Endothelial cell of umbilical vein (primary cell): ENCODE data around the gene MIX23. TPM values are rescaled to one million over a fixed set of nuclear protein-coding genes. Genes with fewer than 3 reads are reported as not detected.

Experiments used
- BruUV-seq: library from RNA; stranded (reverse); fragments of 400-500 nt; replicated peaks from 2 replicates; lab custom pipeline; 2021; lab: Mats Ljungman, UMichigan
- CTCF ChIA-PET: fragments of 300-600, 350-600 bp; sonication (Branson Sonifier 250); formaldehyde crosslinking; loops from one replicate; lab custom pipeline; 2021; ENCODE audit warnings: antibody characterized with exemption, inconsistent platforms; lab: Charles Lee
- POLR2A ChIA-PET: fragments of 300-600, 350-600 bp; sonication (Branson Sonifier 250); formaldehyde crosslinking; loops from one replicate; lab custom pipeline; 2021; ENCODE audit warnings: antibody characterized with exemption, inconsistent platforms; lab: Charles Lee
- DNase-seq: peaks from one replicate; pipeline ENCODE4 v3.0.0-alpha.2; 2011; ENCODE audit warnings: low read depth, low spot score
- FAIRE-seq: peaks from 2 replicates; lab custom pipeline; 2011; peaks lifted over from hg19 to GRCh38; lab: Jason Lieb, UNC
- H2AFZ ChIP-seq: 2 replicates; pipeline ENCODE4 v1.6.0; 2012; ENCODE audit warnings: low read depth, low read length, control low read depth, inconsistent platforms
- H3K27ac ChIP-seq: 2 replicates; pipeline ENCODE4 v1.5.1; 2011; ENCODE audit warnings: low read depth, mild to moderate bottlenecking, control low read depth, low read length, moderate library complexity; ENCODE audit not compliant: insufficient read depth
- H3K27me3 ChIP-seq, 2 experiments: 2 replicates each; pipeline versions ENCODE4 v1.6.0 to v1.6.1; 2011; ENCODE audit warnings: low read length in 2 of 2, mixed read lengths in 1 of 2; ENCODE audit not compliant: control insufficient read depth in 2 of 2, insufficient read depth in 2 of 2
- H3K36me3 ChIP-seq, 2 experiments: 2 replicates in 1 of 2; 3 replicates in 1 of 2; pipeline ENCODE4 v1.5.1; 2011; ENCODE audit warnings: low read length in 2 of 2, mild to moderate bottlenecking in 1 of 2, moderate library complexity in 1 of 2; ENCODE audit not compliant: control insufficient read depth in 2 of 2, insufficient read depth in 2 of 2; ENCODE audit errors: extremely low read depth in 1 of 2
- H3K4me1 ChIP-seq: 3 replicates; pipeline ENCODE4 v1.5.1; 2011; ENCODE audit warnings: mild to moderate bottlenecking, low read length; ENCODE audit not compliant: control insufficient read depth, insufficient read depth; ENCODE audit errors: extremely low read depth
- H3K4me2 ChIP-seq: 2 replicates; pipeline ENCODE4 v1.6.1; 2011; ENCODE audit warnings: low read length, control low read depth, mixed read lengths; ENCODE audit not compliant: insufficient read depth
- H3K4me3 ChIP-seq, 3 experiments: fragments of 200-600 bp in 1 of 3; sonication (generic), shearing (Covaris generic) in 1 of 3; replicated peaks in 1 of 3; 2 replicates each; pipeline ENCODE4 v1.5.1; 2011 to 2016; ENCODE audit warnings: control low read depth in 3 of 3, low read length in 3 of 3, mild to moderate bottlenecking in 2 of 3, inconsistent platforms in 1 of 3, low read depth in 1 of 3, moderate library complexity in 1 of 3; ENCODE audit not compliant: insufficient read depth in 1 of 3
- H3K79me2 ChIP-seq: 2 replicates; pipeline ENCODE4 v1.6.0; 2012; ENCODE audit warnings: low read length, inconsistent platforms; ENCODE audit not compliant: control insufficient read depth, insufficient read depth
- H3K9ac ChIP-seq: replicated peaks from 2 replicates; pipeline ENCODE3; 2011; ENCODE audit warnings: low read length, control low read depth; ENCODE audit not compliant: insufficient read depth; ENCODE audit errors: extremely low read depth
- H3K9me1 ChIP-seq: replicated peaks from 3 replicates; pipeline ENCODE4 v1.6.0; 2011; ENCODE audit warnings: mild to moderate bottlenecking, low read length; ENCODE audit not compliant: control insufficient read depth, insufficient read depth; ENCODE audit errors: extremely low read depth
- H3K9me3 ChIP-seq: replicated peaks from 2 replicates; pipeline ENCODE4 v1.5.1; 2012; ENCODE audit warnings: low read length, inconsistent platforms; ENCODE audit not compliant: control insufficient read depth, insufficient read depth
- H4K20me1 ChIP-seq: replicated peaks from 2 replicates; pipeline ENCODE3; 2011; ENCODE audit warnings: mild to moderate bottlenecking, low read length; ENCODE audit not compliant: control insufficient read depth, insufficient read depth; ENCODE audit errors: extremely low read depth
- MYC ChIP-seq: IDR thresholded peaks from one replicate; pipeline ENCODE4 v1.6.1; 2011; ENCODE audit warnings: mild to moderate bottlenecking, low read depth, low read length
- dilution Hi-C: fragments of 300-500 bp; cut with MboI; formaldehyde crosslinking; loops from one replicate; pipeline ENCODE4 v1.15.0; 2019; ENCODE audit warnings: low sequenced_read_pairs; ENCODE audit not compliant: extremely low pct_ligation_motif_present
- intact Hi-C: fragments of 100-400 bp; cut with micrococcal nuclease; formaldehyde crosslinking; loops from one replicate; pipeline ENCODE4 v1.10.0; 2022
- polyA plus RNA-seq, 4 experiments: library from polyadenylated mRNA; depleted of rRNA in 3 of 4; stranded (reverse) in 3 of 4; unstranded in 1 of 4; fragments of >200 nt; gene quantifications; 2 replicates each; pipeline versions ENCODE4 v1.2.1 to v1.2.3, GENCODE V29; 2011 to 2012; ENCODE audit warnings: missing spikeins in 1 of 4
- total RNA-seq: library from RNA; stranded (reverse); gene quantifications from 2 replicates; pipeline ENCODE4 v1.2.3, GENCODE V29; 2021
- TF ChIP-seq, protein P1 (sequence below), 2 donors: IDR thresholded peaks; 1 replicate in 1 of 2; 2 replicates in 1 of 2; pipeline ENCODE4 v1.5.1; 2011; ENCODE audit warnings: low read length in 2 of 2, mild to moderate bottlenecking in 2 of 2, moderate library complexity in 2 of 2, control low read depth in 1 of 2, inconsistent platforms in 1 of 2, low read depth in 1 of 2; ENCODE audit not compliant: insufficient read depth in 1 of 2; ENCODE audit errors: extremely low read depth in 1 of 2

The MIX23 gene
- total and polyA plus RNA-seq, 2 donors (not counting 3 experiments of a cell fraction or from before 2014, with no cell fraction given): 4.5 to 53.5 TPM

DNA sequence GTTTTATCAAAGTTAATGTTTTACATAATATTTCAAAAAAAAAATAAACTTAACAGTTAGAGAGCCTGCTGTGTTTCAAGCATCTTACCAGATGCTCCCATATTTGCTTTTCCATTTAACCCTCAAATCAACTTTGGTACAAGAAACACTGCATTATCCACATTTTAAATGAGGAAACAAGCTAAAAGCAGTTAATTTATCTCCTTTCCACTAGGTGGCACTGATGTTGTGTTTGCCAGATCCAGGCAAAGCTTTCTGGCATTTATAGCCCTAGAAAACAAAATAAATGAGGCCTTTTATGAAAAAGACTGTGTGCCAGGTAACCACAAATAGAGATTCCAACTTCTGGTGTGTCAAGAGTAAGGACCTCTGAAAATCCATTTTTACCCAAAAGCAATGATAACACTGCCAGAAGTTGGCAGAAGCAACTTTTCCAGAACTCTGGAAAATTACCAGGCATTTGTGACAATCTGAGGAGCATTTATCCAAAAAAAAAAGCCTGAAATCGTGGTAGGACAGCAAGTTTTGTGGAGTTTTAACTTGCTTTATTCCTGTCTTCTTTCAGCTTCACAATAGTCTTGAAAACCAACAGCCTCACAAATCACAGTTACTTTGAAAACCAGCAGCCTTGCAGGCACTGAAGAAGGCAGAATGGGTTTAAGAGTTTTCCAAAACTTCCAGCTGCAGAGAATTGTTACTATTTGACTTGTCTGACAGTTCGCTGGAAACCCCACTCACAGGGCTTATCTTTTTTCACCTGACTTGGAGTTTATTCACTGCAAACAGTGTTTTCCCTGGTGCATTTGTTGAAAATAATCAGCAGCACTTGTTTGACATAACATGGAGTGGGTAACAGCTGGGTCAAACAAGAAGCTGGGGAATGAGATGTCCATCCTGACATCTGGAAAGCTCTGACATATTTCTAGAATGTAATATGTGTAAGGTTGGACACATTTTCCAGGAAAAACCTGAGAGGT, 10.1 kb upstream of the MIX23 start:
- Histone ChIP-seq H3K9ac (no peak overlapping the region), H3K9me1 (no peaks in the 10 kb centered on the region), H3K4me3 (no peak overlapping the region), H3K9me3 (no peaks in the 10 kb centered on the region), H3K4me1 (peaks cover 4% of the 10 kb centered on the region), H4K20me1 (no peaks in the 10 kb centered on the region), H3K27ac (no peak overlapping the region), H3K4me2 (no peak overlapping the region), H3K36me3 (no peaks in the 10 kb centered on the region), H3K79me2 (no peaks in the 10 kb centered on the region), H3K27me3 (no peaks in the 10 kb centered on the region), H2AFZ (no peak overlapping the region)
- intact Hi-C loops: loop anchor here (1.0 to 10.0 kb wide), 6 partner anchors 9 to 862 kb away; partner anchors contain the start of genes DTX3L, FAM162A and PARP9
- ChIA-PET CTCF (interaction anchor here (0.6 to 5.4 kb wide), 47 partner anchors 9 to 1096 kb away, joined by 3 to 120 read pairs (median 4); partner anchors contain the start of genes DTX3L, FAM162A, HCLS1 and KPNA1), POLR2A (interaction anchor here (0.8 to 1.3 kb wide), 2 partner anchors 9 to 286 kb away, joined by 4 to 9 read pairs; partner anchors contain the start of genes FAM162A and MIX23)
- FAIRE-seq (peak; percentile 89), DNase-seq (peak; percentile 56)
- dilution Hi-C loops: no loop called here
- no TSS peak for BruUV-seq
- TF ChIP-seq MYC: no peak
- TF ChIP-seq, protein P1, sequence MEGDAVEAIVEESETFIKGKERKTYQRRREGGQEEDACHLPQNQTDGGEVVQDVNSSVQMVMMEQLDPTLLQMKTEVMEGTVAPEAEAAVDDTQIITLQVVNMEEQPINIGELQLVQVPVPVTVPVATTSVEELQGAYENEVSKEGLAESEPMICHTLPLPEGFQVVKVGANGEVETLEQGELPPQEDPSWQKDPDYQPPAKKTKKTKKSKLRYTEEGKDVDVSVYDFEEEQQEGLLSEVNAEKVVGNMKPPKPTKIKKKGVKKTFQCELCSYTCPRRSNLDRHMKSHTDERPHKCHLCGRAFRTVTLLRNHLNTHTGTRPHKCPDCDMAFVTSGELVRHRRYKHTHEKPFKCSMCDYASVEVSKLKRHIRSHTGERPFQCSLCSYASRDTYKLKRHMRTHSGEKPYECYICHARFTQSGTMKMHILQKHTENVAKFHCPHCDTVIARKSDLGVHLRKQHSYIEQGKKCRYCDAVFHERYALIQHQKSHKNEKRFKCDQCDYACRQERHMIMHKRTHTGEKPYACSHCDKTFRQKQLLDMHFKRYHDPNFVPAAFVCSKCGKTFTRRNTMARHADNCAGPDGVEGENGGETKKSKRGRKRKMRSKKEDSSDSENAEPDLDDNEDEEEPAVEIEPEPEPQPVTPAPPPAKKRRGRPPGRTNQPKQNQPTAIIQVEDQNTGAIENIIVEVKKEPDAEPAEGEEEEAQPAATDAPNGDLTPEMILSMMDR (IDR thresholded peaks at IDR 0.05; ENCODE audit: extremely low read depth in 1 of 2, insufficient read depth in 1 of 2, low read depth in 1 of 2, low read length in 2 of 2): peak; percentile 56 to 61
